Measurements from ENCODE around the gene TMOD4. TPM values are rescaled to one million over a fixed set of nuclear protein-coding genes. Genes with fewer than 3 reads are reported as not detected.

TMOD4 gene
- total RNA-seq, 1 experiment from 2014 or later, result not detected

DNA sequence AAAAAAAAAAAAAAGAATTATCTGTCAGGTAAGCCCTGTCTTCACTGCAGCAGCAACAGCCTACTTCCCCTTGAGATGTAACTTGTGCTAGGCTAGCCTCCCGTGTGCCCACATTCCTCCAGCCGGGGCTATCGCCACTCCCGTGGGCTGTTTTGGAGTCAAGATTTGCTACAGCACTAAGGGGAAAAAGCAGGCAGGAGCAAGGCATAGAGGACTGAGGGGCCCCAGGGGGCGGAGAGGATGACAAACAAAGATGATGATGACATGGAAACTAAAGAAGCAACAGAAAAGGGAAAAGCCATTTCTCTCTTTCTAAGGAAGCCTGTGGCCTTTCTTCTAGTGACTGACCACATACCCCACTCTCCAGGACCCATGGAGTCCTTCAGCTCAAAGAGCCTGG is 17.5 kb downstream of the TMOD4 start:
- no TSS peak for BruUV-seq (replicated peaks)
- Histone ChIP-seq H3K9me3 (ENCODE audit: insufficient read depth, low read depth) (no peaks in the 10 kb centered on the region), H3K27me3 (ENCODE audit: insufficient read depth, low read depth) (no peaks in the 10 kb centered on the region), H3F3A (ENCODE audit: insufficient read depth, low read depth) (peaks cover 15% of the 10 kb centered on the region; the same call in 1 of the 2 replicates), H3K4me2 (no peak overlapping the region), H3K9me2 (ENCODE audit: insufficient read depth) (no peaks in the 10 kb centered on the region), H3K79me2 (ENCODE audit: low read depth) (no peaks in the 10 kb centered on the region), H2AFZ (no peak overlapping the region), H3K4me3 (no peak overlapping the region), H3K4me1 (replicated peaks; ENCODE audit: insufficient read depth) (no peaks in the 10 kb centered on the region), H3K36me3 (ENCODE audit: low read depth) (no peaks in the 10 kb centered on the region), H4K20me1 (ENCODE audit: insufficient read depth) (no peaks in the 10 kb centered on the region), H3K27ac (no peak overlapping the region)
- intact Hi-C loops (cut with micrococcal nuclease; ENCODE audit: unreplicated experiment), result loop anchor here (5.0 kb wide), 1 partner anchor 901 kb away; the partner anchor contains the start of gene CA14
- CTCF ChIA-PET, result interaction anchor here (0.6 kb wide), 1 partner anchor 58 kb away, joined by 5 read pairs; no protein-coding TSS in a partner anchor
- POLR2A ChIA-PET (ENCODE audit: unreplicated experiment), result interaction anchor here (0.7 kb wide), 1 partner anchor 878 kb away, joined by 6 read pairs; no protein-coding TSS in a partner anchor
- DNase-seq, result no peak
- TF ChIP-seq CTCF (conservative IDR thresholded peaks at IDR 0.05), result no peak
- TF ChIP-seq EZH2 (IDR thresholded peaks at IDR 0.05; ENCODE audit: low read depth), result no peak

DNA sequence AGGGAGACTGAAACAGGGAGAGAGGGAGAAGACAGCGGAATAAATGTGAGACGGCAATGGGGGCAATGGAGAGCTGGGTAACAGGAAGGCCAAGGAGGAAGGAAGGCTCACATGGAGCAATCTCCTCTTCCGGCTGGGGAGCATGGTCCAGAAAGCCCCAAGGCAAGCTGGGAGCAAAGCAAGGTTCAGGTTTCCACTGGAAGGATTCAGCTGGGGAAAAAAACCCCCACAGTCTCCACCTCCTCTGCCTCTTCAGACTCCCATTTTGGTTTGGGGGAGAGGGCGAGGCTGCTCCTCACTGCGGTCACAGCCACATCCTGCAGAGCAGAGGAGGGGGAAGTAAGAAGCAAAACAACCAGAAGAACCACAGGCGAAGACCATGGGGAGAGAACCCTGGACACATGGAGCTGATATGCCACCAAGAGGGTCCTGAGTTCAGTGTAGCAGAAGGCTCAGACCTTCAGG is 18.7 kb downstream of the TMOD4 start:
- no TSS peak for BruUV-seq (replicated peaks)
- no peak for TF ChIP-seq CTCF (conservative IDR thresholded peaks at IDR 0.05)
- no peak for TF ChIP-seq EZH2 (IDR thresholded peaks at IDR 0.05; ENCODE audit: low read depth)
- Histone ChIP-seq H3K27me3 (ENCODE audit: insufficient read depth, low read depth) (no peaks in the 10 kb centered on the region), H3K9me3 (ENCODE audit: insufficient read depth, low read depth) (no peaks in the 10 kb centered on the region), H3K27ac (no peak overlapping the region), H3K9me2 (ENCODE audit: insufficient read depth) (no peaks in the 10 kb centered on the region), H4K20me1 (ENCODE audit: insufficient read depth) (no peaks in the 10 kb centered on the region), H3K79me2 (ENCODE audit: low read depth) (no peaks in the 10 kb centered on the region), H3K4me2 (no peak overlapping the region), H2AFZ (no peak overlapping the region), H3K4me3 (no peak overlapping the region), H3F3A (ENCODE audit: insufficient read depth, low read depth) (peaks cover 15% of the 10 kb centered on the region; the same call in 1 of the 2 replicates), H3K4me1 (replicated peaks; ENCODE audit: insufficient read depth) (no peaks in the 10 kb centered on the region), H3K36me3 (ENCODE audit: low read depth) (no peaks in the 10 kb centered on the region)
- intact Hi-C loops (cut with micrococcal nuclease; ENCODE audit: unreplicated experiment), result loop anchor here (2.0 to 5.0 kb wide), 2 partner anchors 86 to 900 kb away; partner anchors contain the start of genes CA14 and GABPB2
- no peak for DNase-seq
- ChIA-PET CTCF (interaction anchor here (2.5 kb wide), 1 partner anchor 57 kb away, joined by 19 read pairs; no protein-coding TSS in a partner anchor), POLR2A (ENCODE audit: unreplicated experiment) (interaction anchor here (0.6 kb wide), 2 partner anchors 26 to 43 kb away, joined by 4 to 6 read pairs; no protein-coding TSS in a partner anchor)

DNA sequence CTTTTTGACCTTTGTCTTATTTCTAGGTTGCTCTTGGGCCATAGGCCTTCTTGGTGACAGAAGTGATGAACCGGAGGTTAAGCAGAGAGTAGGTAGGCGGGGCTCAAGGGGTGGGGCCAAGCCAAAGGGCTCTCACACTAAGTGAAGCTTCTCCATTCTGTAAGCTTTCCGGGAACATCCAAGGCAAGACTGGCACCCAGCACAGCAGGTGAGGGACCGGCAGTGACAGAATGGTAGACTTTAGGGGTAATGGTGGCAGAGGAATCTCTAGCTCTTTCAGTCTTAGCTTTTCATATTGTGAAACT is 19.3 kb downstream of the TMOD4 start, which contains the start of gene TNFAIP8L2:
Gene TNFAIP8L2, plus strand, starts transcription at position 135 of the 305 bp plus-strand sequence. CDS start 2,049 bp downstream, outside the sequence.
- no TSS peak for BruUV-seq (replicated peaks)
- intact Hi-C loops (cut with micrococcal nuclease; ENCODE audit: unreplicated experiment), result loop anchor here (1.0 to 5.0 kb wide), 4 partner anchors 56 to 899 kb away; partner anchors contain the start of genes CA14 and GABPB2
- Histone ChIP-seq H2AFZ (no peak within 1 kb of the TSS), H3K79me2 (ENCODE audit: low read depth) (no peaks in the 10 kb centered on the region), H3K4me1 (replicated peaks; ENCODE audit: insufficient read depth) (no peaks in the 10 kb centered on the region), H3K27me3 (ENCODE audit: insufficient read depth, low read depth) (no peaks in the 10 kb centered on the region), H3K36me3 (ENCODE audit: low read depth) (no peaks in the 10 kb centered on the region), H4K20me1 (ENCODE audit: insufficient read depth) (no peaks in the 10 kb centered on the region), H3K27ac (no peak within 1 kb of the TSS), H3K4me2 (no peak within 1 kb of the TSS), H3K9me2 (ENCODE audit: insufficient read depth) (no peaks in the 10 kb centered on the region), H3K4me3 (no peak within 1 kb of the TSS), H3F3A (ENCODE audit: insufficient read depth, low read depth) (peaks cover 15% of the 10 kb centered on the region; the same call in 1 of the 2 replicates), H3K9me3 (ENCODE audit: insufficient read depth, low read depth) (no peaks in the 10 kb centered on the region)
- CTCF ChIA-PET, result interaction anchor here (2.5 kb wide), 1 partner anchor 57 kb away, joined by 19 read pairs; no protein-coding TSS in a partner anchor
- POLR2A ChIA-PET (ENCODE audit: unreplicated experiment), result interaction anchor here (0.6 kb wide), 1 partner anchor 25 kb away, joined by 4 read pairs; no protein-coding TSS in a partner anchor
- DNase-seq, result no peak
- TF ChIP-seq EZH2 (IDR thresholded peaks at IDR 0.05; ENCODE audit: low read depth), result no peak
- no peak for TF ChIP-seq CTCF (conservative IDR thresholded peaks at IDR 0.05)

All from PC-9 (cell line).